Osteoblast (primary cell): ENCODE data around the gene SLC37A2. TPM values are rescaled to one million over a fixed set of nuclear protein-coding genes. Genes with fewer than 3 reads are reported as not detected.
A peak's percentile ranks its signal among the peaks of the same experiment; 100 is the strongest.

Experiments
- DNase-seq: peaks from one replicate; pipeline ENCODE4 v3.0.0; 2011; ENCODE audit warnings: low spot score, mixed read lengths; ENCODE audit not compliant: insufficient read length; ENCODE audit errors: missing footprints
- H2AFZ ChIP-seq: 2 replicates; pipeline ENCODE4 v1.6.0; 2011; ENCODE audit warnings: mild to moderate bottlenecking, low read length
- H3K27ac ChIP-seq: 2 replicates; pipeline ENCODE4 v1.5.1; 2011; ENCODE audit warnings: mild to moderate bottlenecking, low read depth, low read length, moderate library complexity
- H3K27me3 ChIP-seq: 2 replicates; pipeline ENCODE4 v1.6.0; 2012; ENCODE audit warnings: mild to moderate bottlenecking, control low read depth, inconsistent platforms, low read length, moderate library complexity; ENCODE audit not compliant: insufficient read depth
- H3K36me3 ChIP-seq: 2 replicates; pipeline ENCODE4 v1.5.1; 2011; ENCODE audit warnings: mild to moderate bottlenecking, low read length, control low read depth, moderate library complexity; ENCODE audit not compliant: insufficient read depth
- H3K4me1 ChIP-seq: 2 replicates; pipeline ENCODE4 v1.5.1; 2011; ENCODE audit warnings: mild to moderate bottlenecking, low read length, control low read depth, moderate library complexity; ENCODE audit not compliant: insufficient read depth
- H3K4me2 ChIP-seq: 2 replicates; pipeline ENCODE4 v1.6.0; 2011; ENCODE audit warnings: mild to moderate bottlenecking, low read length; ENCODE audit not compliant: insufficient read depth
- H3K4me3 ChIP-seq: fragments of 200-600 bp; sonication (generic); 3 replicates; pipeline ENCODE4 v1.5.1; 2012; ENCODE audit warnings: mild to moderate bottlenecking, low read length, inconsistent platforms; ENCODE audit not compliant: insufficient read depth
- H3K79me2 ChIP-seq: 2 replicates; pipeline ENCODE4 v1.6.0; 2012; ENCODE audit warnings: mild to moderate bottlenecking, low read length, control low read depth, inconsistent platforms; ENCODE audit not compliant: insufficient read depth
- H3K9me3 ChIP-seq: 2 replicates; pipeline ENCODE4 v1.5.1; 2011; ENCODE audit warnings: low read depth, low read length, control low read depth
- H4K20me1 ChIP-seq: 2 replicates; pipeline ENCODE4 v1.6.0; 2012; ENCODE audit warnings: mild to moderate bottlenecking, low read length, control low read depth; ENCODE audit not compliant: insufficient read depth
- total RNA-seq: library from RNA; depleted of rRNA; stranded (reverse); fragments of >200 nt; gene quantifications from 2 replicates; pipeline ENCODE4 v1.2.3, GENCODE V29; 2012
- TF ChIP-seq, protein P1 (sequence below): IDR thresholded peaks from 2 replicates; pipeline ENCODE4 v1.5.1; 2011; ENCODE audit warnings: mild to moderate bottlenecking, low read depth, low read length, moderate library complexity; ENCODE audit errors: extremely low read depth

The SLC37A2 gene
- total RNA-seq, 1 donor, result 0.36 TPM

DNA sequence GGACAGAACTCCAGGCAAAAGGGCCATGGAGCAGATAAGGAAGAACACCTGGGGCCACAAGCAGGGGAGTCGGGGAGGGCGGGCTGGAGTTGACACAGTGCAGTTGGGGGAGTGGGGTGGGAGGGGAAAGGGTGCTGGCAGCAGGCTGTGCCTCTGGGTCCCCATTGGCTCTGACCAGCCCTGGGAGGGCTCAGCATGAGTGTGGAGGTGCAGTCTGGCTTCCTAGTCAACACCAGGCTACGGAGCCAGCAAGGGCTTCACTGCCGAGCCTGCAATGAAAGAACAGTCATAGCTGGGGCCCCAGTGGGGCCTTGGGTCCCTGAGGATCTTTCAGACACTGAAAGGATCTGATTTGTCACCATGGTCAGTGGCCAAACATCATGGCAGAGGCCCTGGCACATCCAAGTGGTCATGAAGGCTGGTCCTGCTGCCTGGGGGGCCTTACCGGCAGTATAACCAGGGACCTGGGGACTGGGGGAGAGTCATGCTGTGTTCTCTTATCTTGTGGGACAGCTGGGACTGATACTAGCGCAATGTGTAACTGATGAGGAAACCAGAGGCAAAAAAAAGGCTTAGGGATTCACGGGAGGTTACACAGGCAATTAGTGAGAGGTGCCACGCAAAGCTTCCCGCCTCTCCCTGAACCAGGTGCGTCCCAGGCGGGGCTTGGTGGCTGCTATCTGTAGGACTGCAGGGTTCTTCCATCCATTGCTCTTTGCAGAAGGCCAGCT lies 11.6 kb downstream of the SLC37A2 start:
- TF ChIP-seq, protein P1, sequence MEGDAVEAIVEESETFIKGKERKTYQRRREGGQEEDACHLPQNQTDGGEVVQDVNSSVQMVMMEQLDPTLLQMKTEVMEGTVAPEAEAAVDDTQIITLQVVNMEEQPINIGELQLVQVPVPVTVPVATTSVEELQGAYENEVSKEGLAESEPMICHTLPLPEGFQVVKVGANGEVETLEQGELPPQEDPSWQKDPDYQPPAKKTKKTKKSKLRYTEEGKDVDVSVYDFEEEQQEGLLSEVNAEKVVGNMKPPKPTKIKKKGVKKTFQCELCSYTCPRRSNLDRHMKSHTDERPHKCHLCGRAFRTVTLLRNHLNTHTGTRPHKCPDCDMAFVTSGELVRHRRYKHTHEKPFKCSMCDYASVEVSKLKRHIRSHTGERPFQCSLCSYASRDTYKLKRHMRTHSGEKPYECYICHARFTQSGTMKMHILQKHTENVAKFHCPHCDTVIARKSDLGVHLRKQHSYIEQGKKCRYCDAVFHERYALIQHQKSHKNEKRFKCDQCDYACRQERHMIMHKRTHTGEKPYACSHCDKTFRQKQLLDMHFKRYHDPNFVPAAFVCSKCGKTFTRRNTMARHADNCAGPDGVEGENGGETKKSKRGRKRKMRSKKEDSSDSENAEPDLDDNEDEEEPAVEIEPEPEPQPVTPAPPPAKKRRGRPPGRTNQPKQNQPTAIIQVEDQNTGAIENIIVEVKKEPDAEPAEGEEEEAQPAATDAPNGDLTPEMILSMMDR, result no peak
- Histone ChIP-seq H3K79me2 (no peaks in the 10 kb centered on the region), H3K9me3 (no peaks in the 10 kb centered on the region), H3K4me3 (no peak overlapping the region), H3K27ac (no peak overlapping the region), H3K4me2 (no peak overlapping the region), H3K4me1 (peaks cover 13% of the 10 kb centered on the region), H3K36me3 (no peaks in the 10 kb centered on the region), H3K27me3 (no peaks in the 10 kb centered on the region), H2AFZ (no peak overlapping the region), H4K20me1 (no peaks in the 10 kb centered on the region)
- DNase-seq, result no peak

DNA sequence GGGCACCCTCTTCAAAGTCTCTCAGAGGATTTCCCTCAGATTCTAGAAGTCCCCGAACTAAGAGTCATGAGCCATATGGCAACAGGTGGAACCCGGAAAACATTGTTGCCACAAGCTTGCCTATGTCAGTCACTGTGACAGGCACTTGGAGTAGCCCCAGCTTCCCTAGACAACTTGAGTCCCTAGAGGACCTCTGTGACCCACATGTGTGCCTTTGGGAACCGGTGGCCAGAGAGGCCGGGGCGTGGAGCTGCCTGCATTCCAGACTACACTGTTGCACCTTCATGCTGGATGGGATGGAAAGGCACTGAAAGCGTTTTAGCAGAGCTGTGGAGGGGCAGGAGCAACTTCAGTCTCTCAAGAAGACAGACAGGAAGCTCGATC lies 12.1 kb downstream of the SLC37A2 start:
- Histone ChIP-seq H3K36me3 (no peaks in the 10 kb centered on the region), H3K4me3 (no peak overlapping the region), H3K4me2 (no peak overlapping the region), H3K79me2 (no peaks in the 10 kb centered on the region), H2AFZ (peak overlapping the region; percentile 8), H3K27ac (no peak overlapping the region), H4K20me1 (no peaks in the 10 kb centered on the region), H3K4me1 (peaks cover 13% of the 10 kb centered on the region), H3K27me3 (no peaks in the 10 kb centered on the region), H3K9me3 (no peaks in the 10 kb centered on the region)
- no peak for DNase-seq
- TF ChIP-seq, protein P1, result no peak

DNA sequence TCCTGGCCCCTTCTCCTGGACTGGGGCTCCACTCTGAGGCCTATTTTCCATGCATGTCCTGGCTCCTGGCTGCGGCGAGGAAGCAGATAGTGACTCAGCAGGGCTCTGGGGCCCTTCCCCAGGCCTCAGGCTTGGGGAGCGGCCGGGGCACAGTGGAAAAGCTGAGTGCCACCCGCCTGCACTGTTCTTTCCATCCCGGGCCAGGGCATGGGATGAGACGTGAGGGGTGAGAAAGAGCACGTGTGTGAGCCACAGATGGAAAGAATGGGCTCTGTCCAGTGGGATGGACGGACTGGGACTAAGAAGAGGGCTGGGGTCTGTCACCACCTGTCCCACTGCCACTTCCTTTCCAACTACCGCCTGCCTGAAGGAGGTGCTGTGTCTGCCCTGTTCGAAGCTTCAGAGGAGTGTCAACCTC lies 12.8 kb downstream of the SLC37A2 start:
- Histone ChIP-seq H3K27me3 (no peaks in the 10 kb centered on the region), H3K4me1 (peaks cover 6% of the 10 kb centered on the region), H3K79me2 (no peaks in the 10 kb centered on the region), H3K4me2 (no peak overlapping the region), H4K20me1 (no peaks in the 10 kb centered on the region), H3K27ac (no peak overlapping the region), H3K9me3 (no peaks in the 10 kb centered on the region), H3K4me3 (no peak overlapping the region), H3K36me3 (no peaks in the 10 kb centered on the region), H2AFZ (peak overlapping the region; percentile 8)
- peak; percentile 90 for DNase-seq
- TF ChIP-seq, protein P1, result no peak

DNA sequence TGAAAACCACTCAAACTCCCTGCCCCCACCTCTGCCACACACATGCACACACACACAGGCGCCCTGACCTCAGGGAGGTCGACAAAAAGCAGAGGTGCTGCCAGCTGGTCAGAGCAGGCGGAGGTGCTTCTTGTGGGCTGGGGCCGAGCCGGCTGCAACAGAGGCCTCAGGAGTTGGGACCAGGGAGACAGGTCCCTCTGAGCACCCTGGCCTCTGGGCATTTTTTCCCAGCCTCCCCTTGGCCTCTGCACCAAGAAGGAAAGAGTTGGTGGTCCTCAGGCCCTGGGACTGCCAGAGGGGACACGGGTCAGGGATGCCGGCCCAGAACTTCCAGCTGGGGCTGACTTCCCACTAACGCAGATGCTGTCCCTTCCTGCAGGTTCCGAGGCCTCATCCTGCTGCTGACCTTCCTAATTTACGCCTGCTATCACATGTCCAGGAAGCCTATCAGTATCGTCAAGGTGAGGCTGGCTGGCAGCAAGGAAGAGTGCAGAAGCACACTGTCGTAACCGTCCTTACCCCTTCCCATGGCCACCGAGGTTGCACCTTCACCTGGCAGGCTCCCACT lies 13.4 kb downstream of the SLC37A2 start:
- H3K4me3 ChIP-seq, result no peak overlapping the region
- H3K4me1 ChIP-seq, result peaks cover 3% of the 10 kb centered on the region
- no peak overlapping the region for H3K27ac ChIP-seq
- no peaks in the 10 kb centered on the region for H3K27me3 ChIP-seq
- no peaks in the 10 kb centered on the region for H3K9me3 ChIP-seq
- no peaks in the 10 kb centered on the region for H4K20me1 ChIP-seq
- H3K4me2 ChIP-seq, result no peak overlapping the region
- H2AFZ ChIP-seq, result no peak overlapping the region
- H3K36me3 ChIP-seq, result no peaks in the 10 kb centered on the region
- no peak for DNase-seq
- no peaks in the 10 kb centered on the region for H3K79me2 ChIP-seq
- TF ChIP-seq, protein P1, result no peak
